Measurements from ENCODE around the gene SYNDIG1.

SYNDIG1 gene

DNA sequence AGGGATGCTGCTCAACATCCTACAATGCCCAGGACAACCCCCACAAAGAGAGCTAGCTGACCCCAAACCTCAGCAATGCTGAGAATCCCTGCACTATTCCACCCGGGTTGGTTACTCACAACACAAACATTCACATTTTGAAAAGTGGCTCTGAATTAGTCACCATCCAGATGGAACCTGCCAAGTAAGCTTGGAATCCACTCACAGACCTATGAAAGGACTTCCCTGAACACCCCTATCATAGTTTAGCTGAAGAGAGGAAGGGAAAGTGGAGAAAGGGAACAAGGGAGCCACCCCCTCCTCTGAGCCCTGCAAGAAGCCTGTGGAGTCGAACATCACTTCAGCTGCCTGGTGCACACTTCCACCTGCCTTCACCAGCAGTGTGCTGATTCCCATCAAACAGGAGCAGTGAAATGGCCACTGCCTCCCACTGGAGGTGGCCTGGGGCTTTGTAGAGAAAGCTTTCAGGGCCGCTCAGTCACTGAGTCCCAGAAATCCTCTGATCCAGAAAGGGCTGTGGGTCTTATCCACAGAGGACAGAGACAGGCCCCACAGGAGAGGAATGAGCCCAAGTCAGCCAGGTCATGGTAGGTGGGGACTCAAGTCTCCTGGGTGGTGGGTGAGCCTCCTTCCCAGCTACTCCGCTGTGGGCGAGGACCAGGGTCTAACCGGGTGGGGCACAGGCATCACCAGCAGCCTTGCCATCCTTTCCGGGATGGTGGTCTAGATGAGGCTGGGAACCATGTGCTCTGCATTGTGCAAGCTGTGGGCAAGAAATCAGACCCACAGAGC lies 203.7 kb downstream of the SYNDIG1 start:
- DNase-seq (ENCODE audit: low read depth, low spot score): peak; percentile 53

DNA sequence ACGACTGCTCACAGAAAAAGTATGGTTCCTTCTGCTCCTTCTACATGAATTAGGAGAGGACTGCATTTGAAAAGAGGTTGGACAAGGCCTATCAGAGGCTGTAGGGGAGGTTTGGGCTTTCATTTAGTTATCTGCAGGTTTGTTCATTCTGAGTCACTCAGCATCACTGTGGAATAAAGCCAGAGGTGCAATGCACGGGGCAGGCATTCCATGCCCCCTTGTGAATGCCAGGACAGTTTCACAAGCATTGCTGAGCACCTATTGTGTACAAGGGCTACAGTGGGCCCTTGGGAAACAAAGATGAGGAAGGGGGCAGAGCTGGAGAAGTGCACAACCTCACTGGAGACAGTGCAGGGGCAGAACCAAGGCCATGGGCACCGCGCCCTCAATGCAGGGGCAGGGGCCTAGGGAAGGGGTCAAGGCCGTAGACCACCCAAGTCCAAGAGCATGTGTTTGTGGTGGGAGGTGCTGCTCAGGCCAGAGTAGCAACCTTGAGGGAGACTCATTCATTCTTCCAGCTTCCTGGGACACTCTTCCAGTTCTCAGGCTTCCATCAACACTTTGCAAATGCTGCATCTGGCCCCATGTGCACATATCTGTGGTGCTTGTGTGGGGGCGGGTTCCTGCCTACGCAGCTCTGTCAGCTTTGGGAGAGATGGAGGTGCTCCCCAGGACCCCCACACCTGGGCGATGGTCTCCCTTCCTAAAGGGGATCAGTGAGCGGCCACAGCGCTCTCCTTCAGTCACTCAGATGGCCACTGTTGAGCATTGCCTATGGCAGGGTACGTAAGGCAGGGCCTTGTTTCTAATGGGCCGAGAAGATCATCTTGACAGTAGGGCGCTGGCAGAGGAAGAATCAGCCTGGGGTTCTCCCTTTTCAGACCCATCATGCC lies 204.5 kb downstream of the SYNDIG1 start:
- no peak for DNase-seq (ENCODE audit: low read depth, low spot score)

- no peak for DNase-seq (ENCODE audit: low read depth, low spot score)
Observed at GRCh38 chr20:24674921-24675605, 205.6 kb downstream of the SYNDIG1 start.

DNA sequence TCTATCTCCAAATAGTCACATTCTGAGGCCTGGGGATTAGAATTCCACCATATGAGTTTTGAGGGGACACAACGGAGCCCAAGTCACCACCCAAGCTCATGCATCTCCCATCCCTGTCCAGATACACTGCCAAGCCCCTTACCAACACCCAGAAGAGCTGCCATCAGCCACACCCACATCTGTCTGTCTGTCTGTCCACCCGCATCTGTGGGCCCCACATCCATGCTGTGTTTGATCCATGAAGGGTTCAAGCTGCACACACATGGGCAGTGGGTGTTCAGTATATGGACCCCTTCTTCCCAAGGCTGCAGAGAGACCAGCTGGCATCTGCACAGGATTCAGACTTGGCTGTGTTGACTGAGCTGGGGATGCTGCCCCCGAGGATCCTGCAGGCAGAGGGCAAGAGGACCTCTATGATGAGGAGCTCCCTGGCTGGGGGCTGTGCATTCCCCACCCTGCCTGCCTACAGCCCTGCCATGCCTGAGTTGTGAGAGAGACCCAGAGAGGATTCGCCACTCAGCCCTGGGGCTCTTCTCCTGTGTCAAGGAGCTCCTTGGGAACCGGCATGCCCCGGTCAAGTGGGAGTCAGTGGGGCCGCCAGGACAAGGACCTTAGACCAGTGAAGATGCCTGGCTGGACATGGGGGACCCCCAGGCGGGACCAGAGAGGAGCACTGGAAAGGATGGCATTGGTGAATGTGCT lies 206.4 kb downstream of the SYNDIG1 start:
- no peak for DNase-seq (ENCODE audit: low read depth, low spot score)

DNA sequence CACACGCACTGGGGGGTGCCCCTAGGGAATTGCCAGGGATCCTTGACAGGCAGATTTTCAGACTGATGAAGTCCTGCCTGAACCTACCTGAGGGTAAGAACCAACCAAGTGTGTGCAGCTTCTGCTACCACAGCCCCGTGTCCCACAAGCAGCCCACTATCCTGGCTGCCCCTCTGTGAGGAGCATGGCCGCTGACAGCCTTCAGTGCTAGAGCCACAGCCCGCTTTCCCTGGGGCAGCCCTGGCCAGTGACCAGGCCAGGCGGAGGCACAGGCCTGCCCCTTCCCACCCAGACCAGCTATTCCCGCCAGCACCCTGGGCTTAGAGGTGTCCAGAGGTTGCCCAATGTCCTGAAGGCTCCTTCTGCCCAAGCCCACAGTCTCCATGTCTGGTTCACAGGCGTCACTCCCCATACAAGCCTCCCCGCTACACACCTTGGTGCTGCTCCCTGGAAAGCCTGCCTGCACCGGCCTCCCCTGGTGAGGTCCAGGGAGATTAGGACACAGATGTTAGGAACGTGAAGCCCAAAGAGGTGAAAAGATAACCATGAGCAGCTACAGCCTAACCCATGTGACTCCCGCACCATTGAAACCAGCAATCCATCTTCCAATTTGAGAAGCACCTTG lies 207.0 kb downstream of the SYNDIG1 start:
- no peak for DNase-seq (ENCODE audit: low read depth, low spot score)

DNA sequence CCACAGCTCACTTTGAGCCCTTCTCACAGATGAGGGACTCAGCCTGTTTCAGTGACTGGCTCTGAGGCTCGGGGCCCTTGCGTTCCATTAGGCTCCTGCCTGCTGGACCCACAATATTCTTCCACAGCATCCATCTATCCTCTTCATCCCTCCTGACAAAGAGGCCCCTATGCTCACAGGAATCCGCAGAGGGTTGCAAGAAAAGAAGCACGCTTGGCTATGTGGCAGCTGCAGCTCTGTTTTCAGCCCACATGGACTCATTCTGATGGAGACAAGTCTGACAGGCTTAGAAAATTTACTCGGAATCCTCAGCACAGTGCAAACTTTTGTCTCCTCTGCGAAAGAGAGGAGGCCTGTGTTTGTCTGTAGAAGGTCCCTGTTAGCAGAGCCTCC lies 207.5 kb downstream of the SYNDIG1 start:
- DNase-seq (ENCODE audit: low read depth, low spot score): no peak

DNA sequence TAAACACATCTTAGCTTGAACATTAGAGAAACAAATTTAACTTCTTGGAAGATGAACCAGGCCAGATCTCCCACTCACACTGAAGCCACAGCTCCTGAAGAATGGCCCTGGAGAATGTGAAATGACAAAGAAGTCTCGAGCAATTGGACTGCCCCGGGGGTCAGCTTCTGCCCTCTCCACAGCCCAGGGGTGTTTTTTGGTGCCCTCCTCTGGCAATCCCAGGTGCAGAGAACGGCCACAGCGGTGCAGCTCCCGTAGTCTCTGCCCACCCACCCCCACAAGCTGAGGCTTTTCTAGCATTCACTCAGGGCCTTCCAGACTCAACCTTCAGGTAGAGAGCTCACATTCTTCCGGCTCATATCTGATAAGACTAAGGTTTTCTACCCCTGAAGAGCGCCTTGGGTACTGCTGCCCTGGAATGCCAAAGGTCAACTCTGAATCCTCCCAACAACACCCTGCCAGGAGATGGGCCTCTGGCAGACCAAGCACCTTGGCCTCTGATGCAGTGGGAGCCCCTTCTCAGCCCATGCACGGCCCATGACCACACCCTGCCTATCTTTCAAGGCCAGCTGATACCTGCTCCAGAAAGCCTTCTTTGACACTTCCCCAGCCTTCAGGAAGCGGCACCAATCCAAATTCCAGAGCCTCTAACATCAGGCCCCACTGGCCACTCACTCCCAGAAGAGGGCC lies 208.3 kb downstream of the SYNDIG1 start:
- DNase-seq (ENCODE audit: low read depth, low spot score): no peak

GRCh38 chr20:24678351-24679106 lies 209.1 kb downstream of the SYNDIG1 start:
- no peak for DNase-seq (ENCODE audit: low read depth, low spot score)

- no peak for DNase-seq (ENCODE audit: low read depth, low spot score)
Observed at GRCh38 chr20:24679448-24680047, 210.1 kb downstream of the SYNDIG1 start.

GRCh38 chr20:24681634-24682495 lies 212.4 kb downstream of the SYNDIG1 start:
- no peak for DNase-seq (ENCODE audit: low read depth, low spot score)

- DNase-seq (ENCODE audit: low read depth, low spot score): no peak
Observed at GRCh38 chr20:24682496-24682985, 213.1 kb downstream of the SYNDIG1 start.

DNA sequence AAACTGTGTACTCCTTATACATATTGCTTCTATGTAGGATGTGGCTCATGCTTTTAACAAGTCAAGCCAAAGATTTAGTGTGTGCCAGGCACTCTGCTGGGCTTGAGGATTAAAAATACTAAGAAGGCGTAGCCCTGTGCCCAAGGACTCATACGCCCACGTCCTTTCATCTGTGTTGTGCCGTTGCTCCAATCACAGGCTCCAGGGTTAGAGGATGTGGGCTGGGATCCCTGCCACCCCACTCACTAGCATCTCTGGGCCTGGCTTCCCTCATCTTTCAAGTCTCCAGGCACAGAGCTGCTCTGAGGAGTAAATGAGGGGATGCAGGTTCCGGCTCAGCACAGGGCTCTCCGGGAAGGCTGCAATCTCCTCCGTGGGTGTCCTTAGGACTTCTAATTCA lies 214.2 kb downstream of the SYNDIG1 start:
- DNase-seq (ENCODE audit: low read depth, low spot score): no peak

DNA sequence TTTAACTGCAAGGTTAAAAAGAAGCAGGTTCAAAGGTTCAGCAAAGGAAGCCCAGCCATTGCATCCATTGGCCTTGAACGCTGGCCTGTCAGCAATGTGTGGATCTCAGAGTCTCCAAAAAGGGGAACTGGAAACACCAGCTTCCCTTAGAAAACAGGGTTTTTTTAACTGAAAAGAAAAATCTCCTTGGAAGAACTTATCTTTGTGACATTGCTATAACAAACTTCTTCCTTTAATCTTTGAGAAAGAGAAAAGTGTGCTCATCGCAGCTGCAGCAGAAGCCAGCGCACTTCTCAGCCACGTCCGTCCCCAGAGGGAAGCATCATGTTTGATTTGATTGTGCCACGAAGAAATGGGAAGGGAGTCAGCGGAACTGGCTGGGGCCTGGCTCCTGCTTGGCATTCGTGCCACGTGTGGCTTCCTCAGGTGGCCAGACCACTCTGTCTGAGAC lies 215.0 kb downstream of the SYNDIG1 start:
- DNase-seq (ENCODE audit: low read depth, low spot score): no peak

GRCh38 chr20:24684956-24685691 lies 215.7 kb downstream of the SYNDIG1 start:
- DNase-seq (ENCODE audit: low read depth, low spot score): no peak

DNA sequence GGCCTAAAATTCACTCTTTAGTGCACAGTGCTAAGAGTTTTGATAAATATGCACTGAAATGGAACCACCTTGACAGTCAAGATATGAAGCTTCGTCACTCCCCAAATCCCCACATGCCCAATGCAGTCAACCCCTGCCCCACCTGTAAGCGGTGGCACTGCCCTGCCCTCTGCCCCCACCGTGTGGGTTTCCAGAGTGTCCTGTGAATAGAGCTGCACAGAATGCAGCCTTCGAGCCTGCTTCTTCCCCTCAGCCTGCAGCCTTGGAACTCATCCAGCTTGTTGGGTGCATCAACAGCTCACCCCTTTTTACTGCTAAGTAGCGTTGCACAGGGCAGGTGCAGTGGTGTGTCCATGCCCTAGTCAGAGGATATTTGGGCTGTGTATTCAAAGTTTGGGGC lies 216.3 kb downstream of the SYNDIG1 start:
- no peak for DNase-seq (ENCODE audit: low read depth, low spot score)

GRCh38 chr20:24686156-24686555 lies 216.7 kb downstream of the SYNDIG1 start:
- DNase-seq (ENCODE audit: low read depth, low spot score): no peak

DNA sequence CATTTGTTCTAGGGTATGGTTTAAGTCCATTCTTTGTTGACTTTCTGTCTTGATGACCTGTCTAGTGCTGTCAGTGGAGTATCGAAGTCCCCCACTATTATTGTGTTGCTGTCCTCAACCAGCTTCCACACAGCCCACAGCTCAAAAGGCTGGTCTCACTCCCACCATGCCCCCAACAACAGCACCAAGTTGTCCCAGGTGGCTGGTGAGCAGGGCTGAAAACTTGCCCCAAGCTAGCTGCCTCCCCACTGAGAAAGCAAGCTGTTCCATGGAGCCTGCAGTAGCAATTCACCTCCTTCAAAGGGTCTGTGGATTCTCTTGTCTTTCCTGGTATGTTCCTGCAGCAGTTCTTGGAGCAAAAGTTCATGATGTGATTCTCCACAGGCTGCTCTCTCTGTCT lies 221.0 kb downstream of the SYNDIG1 start:
- no peak for DNase-seq (ENCODE audit: low read depth, low spot score)
